CD4-positive, alpha-beta T cell (primary cell): ENCODE results near the gene BPGM. TPM values are rescaled to one million over a fixed set of nuclear protein-coding genes. Genes with fewer than 3 reads are reported as not detected.
A peak's percentile ranks its signal among the peaks of the same experiment; 100 is the strongest.

ENCODE experiments used
- ATAC-seq: fragments of 200-7000 bp; cut with Tn5 transposase; one replicate; pipeline ENCODE4 v1.10.0; 2022; ENCODE audit warnings: mild to moderate bottlenecking; ENCODE audit not compliant: poor library complexity
- CTCF ChIA-PET: fragments of 350-600 bp; sonication (Branson Sonifier 250); formaldehyde crosslinking; loops from one replicate; lab custom pipeline; 2021; ENCODE audit warnings: antibody characterized with exemption, inconsistent platforms; lab: Charles Lee
- POLR2A ChIA-PET: fragments of 350-600 bp; sonication (Branson Sonifier 250); formaldehyde crosslinking; loops from one replicate; lab custom pipeline; 2021; ENCODE audit warnings: antibody characterized with exemption, inconsistent platforms; lab: Charles Lee
- DNase-seq, 14 experiments: peaks; one replicate each; pipeline ENCODE4 v3.0.0-alpha.2; 2013 to 2020; ENCODE audit warnings: mixed read lengths in 2 of 14
- H3K27ac ChIP-seq, 2 donors: one replicate each; pipeline versions ENCODE4 v1.5.1 to v1.7.0; 2013; ENCODE audit warnings: low read length in 2 of 2, low read depth in 1 of 2, mild to moderate bottlenecking in 1 of 2
- H3K27me3 ChIP-seq, 2 experiments: 1 replicate in 1 of 2; 2 replicates in 1 of 2; pipeline versions ENCODE4 v1.6.1 to v1.7.0; 2013; ENCODE audit warnings: low read length in 2 of 2, control low read depth in 1 of 2, mild to moderate bottlenecking in 1 of 2, moderate library complexity in 1 of 2; ENCODE audit not compliant: insufficient read depth in 2 of 2, control insufficient read depth in 1 of 2
- H3K36me3 ChIP-seq: one replicate; pipeline ENCODE4 v1.6.1; 2013; ENCODE audit warnings: low read length, control low read depth; ENCODE audit not compliant: insufficient read depth
- H3K4me1 ChIP-seq: one replicate; pipeline ENCODE4 v1.6.1; 2013; ENCODE audit warnings: low read length, control low read depth; ENCODE audit not compliant: insufficient read depth
- H3K4me3 ChIP-seq: one replicate; pipeline ENCODE4 v1.5.1; 2013; ENCODE audit warnings: mild to moderate bottlenecking, low read length, moderate library complexity
- H3K9me3 ChIP-seq, 2 experiments: 1 replicate in 1 of 2; 2 replicates in 1 of 2; pipeline versions ENCODE4 v1.6.1 to v1.7.0; 2013; ENCODE audit warnings: low read length in 2 of 2, mild to moderate bottlenecking in 2 of 2, control low read depth in 1 of 2, moderate library complexity in 1 of 2; ENCODE audit not compliant: control insufficient read depth in 1 of 2, insufficient read depth in 1 of 2
- H3K27ac Mint-ChIP-seq: one replicate; pipeline ENCODE4 v1.8.0; 2020; ENCODE audit warnings: mixed read lengths
- H3K27me3 Mint-ChIP-seq: one replicate; pipeline ENCODE4 v1.8.0; 2021; ENCODE audit warnings: mixed read lengths
- H3K36me3 Mint-ChIP-seq: one replicate; pipeline ENCODE4 v1.8.0; 2021; ENCODE audit warnings: low read depth, mixed read lengths
- H3K4me1 Mint-ChIP-seq: one replicate; pipeline ENCODE4 v1.8.0; 2021; ENCODE audit warnings: low read depth, mixed read lengths
- H3K4me3 Mint-ChIP-seq: one replicate; pipeline ENCODE4 v1.8.0; 2020; ENCODE audit warnings: mild to moderate bottlenecking, mixed read lengths
- H3K9me3 Mint-ChIP-seq: one replicate; pipeline ENCODE4 v1.8.0; 2020; ENCODE audit warnings: mixed read lengths
- intact Hi-C, 2 experiments: fragments of 100-400 bp; cut with DNase I in 1 of 2; cut with micrococcal nuclease in 1 of 2; formaldehyde crosslinking; loops; one replicate each; pipeline versions ENCODE4 v1.15.1 to v1.9.0; 2023 to 2025; cut with DNase I, micrococcal nuclease
- total RNA-seq, 174 experiments: library from RNA in 2 of 174; stranded (reverse) in 2 of 174; gene quantifications; one replicate each; pipeline ENCODE4 v1.2.3 and lab custom pipeline; 2021 to 2026
- TF ChIP-seq, protein P1 (sequence below): fragments of 200-600 bp; IDR thresholded peaks from one replicate; pipeline ENCODE4 v1.8.0; 2022; ENCODE audit warnings: antibody characterized with exemption, mild to moderate bottlenecking

Gene BPGM
- total RNA-seq, 2 experiments from 2014 or later: 46.3 to 46.6 TPM

DNA sequence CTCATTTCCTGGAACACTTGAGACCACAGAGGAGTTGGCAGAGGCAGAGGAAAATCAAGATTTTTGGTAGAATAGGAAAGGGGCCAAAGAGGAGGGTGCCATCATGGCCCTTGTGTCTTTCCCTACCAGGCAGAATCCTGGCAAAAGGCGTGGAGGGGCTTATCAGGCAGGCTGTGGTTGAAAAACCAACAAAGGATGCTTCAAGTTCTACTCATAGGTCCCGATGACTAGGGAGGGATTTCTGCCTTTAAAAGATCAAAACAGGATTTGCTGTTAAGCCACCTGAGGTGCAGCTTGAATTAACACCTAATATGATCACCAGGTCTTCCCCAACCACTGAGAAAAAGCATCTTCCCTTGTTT lies 45.7 kb downstream of the BPGM start:
- Mint-ChIP-seq H3K9me3 (no peaks in the 10 kb centered on the region), H3K4me1 (peaks cover 4% of the 10 kb centered on the region), H3K27ac (no peak overlapping the region), H3K4me3 (no peak overlapping the region), H3K27me3 (no peaks in the 10 kb centered on the region), H3K36me3 (no peaks in the 10 kb centered on the region)
- DNase-seq (no peak), ATAC-seq (no peak)
- no peaks in the 10 kb centered on the region for H3K27me3 ChIP-seq
- no peaks in the 10 kb centered on the region for H3K9me3 ChIP-seq
- CTCF ChIA-PET: no interaction called here
- H3K4me1 ChIP-seq: peaks cover 3% of the 10 kb centered on the region
- H3K36me3 ChIP-seq: no peaks in the 10 kb centered on the region
- TF ChIP-seq, protein P1, sequence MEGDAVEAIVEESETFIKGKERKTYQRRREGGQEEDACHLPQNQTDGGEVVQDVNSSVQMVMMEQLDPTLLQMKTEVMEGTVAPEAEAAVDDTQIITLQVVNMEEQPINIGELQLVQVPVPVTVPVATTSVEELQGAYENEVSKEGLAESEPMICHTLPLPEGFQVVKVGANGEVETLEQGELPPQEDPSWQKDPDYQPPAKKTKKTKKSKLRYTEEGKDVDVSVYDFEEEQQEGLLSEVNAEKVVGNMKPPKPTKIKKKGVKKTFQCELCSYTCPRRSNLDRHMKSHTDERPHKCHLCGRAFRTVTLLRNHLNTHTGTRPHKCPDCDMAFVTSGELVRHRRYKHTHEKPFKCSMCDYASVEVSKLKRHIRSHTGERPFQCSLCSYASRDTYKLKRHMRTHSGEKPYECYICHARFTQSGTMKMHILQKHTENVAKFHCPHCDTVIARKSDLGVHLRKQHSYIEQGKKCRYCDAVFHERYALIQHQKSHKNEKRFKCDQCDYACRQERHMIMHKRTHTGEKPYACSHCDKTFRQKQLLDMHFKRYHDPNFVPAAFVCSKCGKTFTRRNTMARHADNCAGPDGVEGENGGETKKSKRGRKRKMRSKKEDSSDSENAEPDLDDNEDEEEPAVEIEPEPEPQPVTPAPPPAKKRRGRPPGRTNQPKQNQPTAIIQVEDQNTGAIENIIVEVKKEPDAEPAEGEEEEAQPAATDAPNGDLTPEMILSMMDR: no peak
- intact Hi-C loops: loop anchor here in 1 of 2 experiments (5.0 kb wide), 1 partner anchor 60 kb away; no protein-coding TSS in a partner anchor
- no peak overlapping the region for H3K4me3 ChIP-seq
- POLR2A ChIA-PET: interaction anchor here (1.0 kb wide), 1 partner anchor 21 kb away, joined by 3 read pairs; no protein-coding TSS in a partner anchor
- no peak overlapping the region for H3K27ac ChIP-seq

DNA sequence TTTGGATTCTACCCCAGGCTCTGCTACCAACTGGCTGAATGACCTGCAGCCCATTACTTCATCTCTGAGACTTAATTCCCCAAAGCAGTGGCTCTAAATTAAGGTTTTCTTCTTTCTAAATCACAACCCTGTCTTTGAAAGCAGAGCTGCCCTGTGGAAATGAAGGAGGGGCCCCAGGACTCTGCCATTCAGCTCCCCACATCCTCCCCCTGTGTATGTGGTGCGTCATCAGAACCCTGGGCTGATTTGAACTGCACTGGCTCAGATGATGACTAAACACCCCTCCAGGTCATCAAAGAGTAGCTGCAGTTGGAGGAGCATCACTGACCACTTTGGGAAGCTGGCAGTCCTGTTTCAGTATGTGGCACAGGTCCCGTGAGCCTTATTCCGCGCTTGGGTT lies 46.6 kb downstream of the BPGM start:
- no peak overlapping the region for H3K4me3 ChIP-seq
- no peaks in the 10 kb centered on the region for H3K9me3 Mint-ChIP-seq
- H3K36me3 ChIP-seq: no peaks in the 10 kb centered on the region
- H3K27ac ChIP-seq: no peak overlapping the region
- peaks cover 3% of the 10 kb centered on the region for H3K4me1 ChIP-seq
- no peaks in the 10 kb centered on the region for H3K36me3 Mint-ChIP-seq
- H3K27me3 ChIP-seq: no peaks in the 10 kb centered on the region
- no peak overlapping the region for H3K4me3 Mint-ChIP-seq
- no peaks in the 10 kb centered on the region for H3K9me3 ChIP-seq
- ChIA-PET POLR2A (interaction anchor here (1.0 kb wide), 2 partner anchors 22 to 47 kb away, joined by 3 read pairs; partner anchors contain the start of gene BPGM), CTCF (no interaction called here)
- no peaks in the 10 kb centered on the region for H3K27me3 Mint-ChIP-seq
- H3K27ac Mint-ChIP-seq: no peak overlapping the region
- DNase-seq: peak in 5 of 14 experiments; percentile 10 to 56 (median 19)
- ATAC-seq: peak; percentile 88
- intact Hi-C loops: loop anchor here in 1 of 2 experiments (5.0 kb wide), 1 partner anchor 59 kb away; no protein-coding TSS in a partner anchor
- TF ChIP-seq, protein P1: no peak
- peaks cover 4% of the 10 kb centered on the region for H3K4me1 Mint-ChIP-seq

DNA sequence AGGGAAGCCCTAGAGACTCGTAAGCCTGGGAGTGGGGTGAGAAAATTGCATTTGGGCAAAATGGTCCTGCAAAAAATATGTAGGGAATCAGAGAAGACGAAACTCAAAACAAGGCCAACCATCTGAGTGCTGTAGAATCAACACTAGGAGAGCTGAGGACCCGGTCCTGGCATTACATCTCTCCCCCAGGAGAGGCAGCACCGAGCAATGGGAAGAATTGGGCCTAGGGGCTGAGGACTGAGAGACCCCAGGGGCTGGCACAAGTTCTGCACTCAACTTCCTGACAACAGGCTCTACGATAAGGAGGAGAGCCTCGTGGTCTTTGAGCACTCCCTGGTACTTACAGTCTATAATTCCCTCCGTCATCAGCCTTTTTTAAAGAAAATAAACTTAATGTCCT lies 47.6 kb downstream of the BPGM start:
- Mint-ChIP-seq H3K27me3 (no peaks in the 10 kb centered on the region), H3K4me3 (no peak overlapping the region), H3K4me1 (peaks cover 4% of the 10 kb centered on the region), H3K9me3 (no peaks in the 10 kb centered on the region), H3K36me3 (no peaks in the 10 kb centered on the region), H3K27ac (no peak overlapping the region)
- TF ChIP-seq, protein P1: no peak
- ATAC-seq: no peak
- CTCF ChIA-PET: no interaction called here
- intact Hi-C loops: loop anchor here in 1 of 2 experiments (5.0 kb wide), 1 partner anchor 58 kb away; no protein-coding TSS in a partner anchor
- Histone ChIP-seq H3K4me1 (peaks cover 3% of the 10 kb centered on the region), H3K36me3 (no peaks in the 10 kb centered on the region), H3K9me3 (no peaks in the 10 kb centered on the region), H3K27me3 (no peaks in the 10 kb centered on the region), H3K4me3 (no peak overlapping the region), H3K27ac (no peak overlapping the region)
- POLR2A ChIA-PET: no interaction called here
- no peak for DNase-seq
